ENCODE results near the gene LARGE2. TPM values are rescaled to one million over a fixed set of nuclear protein-coding genes. Genes with fewer than 3 reads are reported as not detected.

LARGE2 gene
- total and polyA plus RNA-seq, 2 experiments from 2014 or later: 89.8 to 107 TPM

DNA sequence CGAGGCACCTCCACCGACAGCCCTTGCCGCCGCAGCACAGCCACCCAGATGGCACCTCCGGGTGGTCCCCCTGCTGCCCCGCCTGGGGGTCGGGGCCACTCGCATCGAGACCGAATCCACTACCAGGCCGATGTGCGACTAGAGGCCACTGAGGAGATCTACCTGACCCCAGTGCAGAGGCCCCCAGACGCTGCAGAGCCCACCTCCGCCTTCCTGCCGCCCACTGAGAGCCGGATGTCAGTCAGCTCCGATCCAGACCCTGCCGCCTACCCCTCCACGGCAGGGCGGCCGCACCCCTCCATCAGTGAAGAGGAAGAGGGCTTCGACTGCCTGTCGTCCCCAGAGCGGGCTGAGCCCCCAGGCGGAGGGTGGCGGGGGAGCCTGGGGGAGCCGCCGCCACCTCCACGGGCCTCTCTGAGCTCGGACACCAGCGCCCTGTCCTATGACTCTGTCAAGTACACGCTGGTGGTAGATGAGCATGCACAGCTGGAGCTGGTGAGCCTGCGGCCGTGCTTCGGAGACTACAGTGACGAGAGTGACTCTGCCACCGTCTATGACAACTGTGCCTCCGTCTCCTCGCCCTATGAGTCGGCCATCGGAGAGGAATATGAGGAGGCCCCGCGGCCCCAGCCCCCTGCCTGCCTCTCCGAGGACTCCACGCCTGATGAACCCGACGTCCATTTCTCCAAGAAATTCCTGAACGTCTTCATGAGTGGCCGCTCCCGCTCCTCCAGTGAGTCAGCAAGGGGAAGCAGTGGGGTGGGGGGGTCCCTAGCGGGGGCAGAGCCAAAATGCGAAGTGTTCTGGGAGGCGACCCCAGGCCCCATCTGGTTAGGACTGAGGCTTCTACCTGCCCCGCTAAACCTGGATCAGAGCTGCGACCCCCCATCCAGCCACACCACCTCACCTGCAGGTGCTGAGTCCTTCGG lies 19.7 kb upstream of the LARGE2 start:
- no peak overlapping the region for H3K4me3 Mint-ChIP-seq
- Histone ChIP-seq H3K4me1 (ENCODE audit: insufficient read depth) (peaks cover 6% of the 10 kb centered on the region; the same call in 1 of the 2 replicates), H3F3A (replicated peaks; ENCODE audit: low read depth) (no peaks in the 10 kb centered on the region), H4K20me1 (replicated peaks; ENCODE audit: insufficient read depth) (peaks cover 6% of the 10 kb centered on the region), H3K79me2 (replicated peaks; ENCODE audit: insufficient read depth) (no peaks in the 10 kb centered on the region; the same call in 1 of the 2 replicates), H3K27me3 (ENCODE audit: insufficient read depth) (peaks cover 3% of the 10 kb centered on the region; the same call in 1 of the 2 replicates), H3K4me3 (no peak overlapping the region), H3K4me2 (no peak overlapping the region), H3K36me3 (ENCODE audit: insufficient read depth) (no peaks in the 10 kb centered on the region), H3K9me2 (ENCODE audit: insufficient read depth) (no peaks in the 10 kb centered on the region), H2AFZ (no peak overlapping the region), H3K27ac (ENCODE audit: low read depth) (no peak overlapping the region)
- H3K27ac Mint-ChIP-seq: no peak overlapping the region
- peaks cover 22% of the 10 kb centered on the region for H3K27me3 Mint-ChIP-seq (ENCODE audit: insufficient read depth, low read depth, poor library complexity)
- H3K9me3 Mint-ChIP-seq: no peaks in the 10 kb centered on the region
- peaks cover 19% of the 10 kb centered on the region for H3K36me3 Mint-ChIP-seq (ENCODE audit: low read depth)
- DNase-seq (ENCODE audit: low spot score) (no peak), ATAC-seq (no peak)
- H3K4me1 Mint-ChIP-seq: peaks cover 14% of the 10 kb centered on the region
- TF ChIP-seq CREB1 (CRISPR knock-in tag; IDR thresholded peaks at IDR 0.05; ENCODE audit: low read depth) (no peak), JUNB (IDR thresholded peaks at IDR 0.05; ENCODE audit: unreplicated experiment) (no peak), EZH2phosphoT487 (IDR thresholded peaks at IDR 0.05; ENCODE audit: unreplicated experiment) (no peak), POLR2AphosphoS5 (IDR thresholded peaks at IDR 0.05; ENCODE audit: low read depth) (no peak), ZNF331 (CRISPR knock-in tag; IDR thresholded peaks at IDR 0.05; ENCODE audit: low read depth) (no peak)
- TF ChIP-seq, protein P1, sequence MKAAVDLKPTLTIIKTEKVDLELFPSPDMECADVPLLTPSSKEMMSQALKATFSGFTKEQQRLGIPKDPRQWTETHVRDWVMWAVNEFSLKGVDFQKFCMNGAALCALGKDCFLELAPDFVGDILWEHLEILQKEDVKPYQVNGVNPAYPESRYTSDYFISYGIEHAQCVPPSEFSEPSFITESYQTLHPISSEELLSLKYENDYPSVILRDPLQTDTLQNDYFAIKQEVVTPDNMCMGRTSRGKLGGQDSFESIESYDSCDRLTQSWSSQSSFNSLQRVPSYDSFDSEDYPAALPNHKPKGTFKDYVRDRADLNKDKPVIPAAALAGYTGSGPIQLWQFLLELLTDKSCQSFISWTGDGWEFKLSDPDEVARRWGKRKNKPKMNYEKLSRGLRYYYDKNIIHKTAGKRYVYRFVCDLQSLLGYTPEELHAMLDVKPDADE (IDR thresholded peaks at IDR 0.05): no peak

DNA sequence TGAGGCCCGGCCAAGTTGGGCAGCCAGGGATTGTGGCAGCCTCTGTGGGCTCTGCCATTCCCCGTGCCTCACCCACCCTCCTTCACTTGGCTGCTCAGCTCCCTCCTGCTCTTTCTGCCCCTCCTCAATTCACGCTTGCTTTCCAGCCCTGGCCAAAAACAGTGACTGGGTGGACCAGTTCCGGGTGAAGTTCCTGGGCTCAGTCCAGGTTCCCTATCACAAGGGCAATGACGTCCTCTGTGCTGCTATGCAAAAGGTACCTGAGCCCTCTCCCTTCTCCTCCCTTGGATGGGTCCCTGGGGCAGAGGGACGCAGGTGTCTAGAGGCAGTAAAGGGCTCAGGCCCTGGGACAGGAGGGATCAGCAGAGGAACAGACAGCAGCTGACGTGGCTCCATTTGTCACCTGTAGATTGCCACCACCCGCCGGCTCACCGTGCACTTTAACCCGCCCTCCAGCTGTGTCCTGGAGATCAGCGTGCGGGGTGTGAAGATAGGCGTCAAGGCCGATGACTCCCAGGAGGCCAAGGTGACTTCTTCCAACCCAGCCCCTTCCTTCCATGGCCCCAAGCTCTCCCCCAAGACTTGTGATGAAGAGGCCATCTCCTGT lies 18.0 kb upstream of the LARGE2 start:
- Histone ChIP-seq H3K36me3 (ENCODE audit: insufficient read depth) (no peaks in the 10 kb centered on the region), H3K4me2 (no peak overlapping the region), H3F3A (replicated peaks; ENCODE audit: low read depth) (no peaks in the 10 kb centered on the region), H3K79me2 (replicated peaks; ENCODE audit: insufficient read depth) (no peaks in the 10 kb centered on the region; the same call in 1 of the 2 replicates), H4K20me1 (replicated peaks; ENCODE audit: insufficient read depth) (peaks cover 3% of the 10 kb centered on the region), H3K4me1 (ENCODE audit: insufficient read depth) (peaks cover 6% of the 10 kb centered on the region; the same call in 1 of the 2 replicates), H2AFZ (no peak overlapping the region), H3K27ac (ENCODE audit: low read depth) (no peak overlapping the region), H3K4me3 (no peak overlapping the region), H3K27me3 (ENCODE audit: insufficient read depth) (peaks cover 3% of the 10 kb centered on the region; the same call in 1 of the 2 replicates), H3K9me2 (ENCODE audit: insufficient read depth) (no peaks in the 10 kb centered on the region)
- H3K4me3 Mint-ChIP-seq: no peak overlapping the region
- H3K4me1 Mint-ChIP-seq: peaks cover 8% of the 10 kb centered on the region
- H3K27ac Mint-ChIP-seq: no peak overlapping the region
- DNase-seq (ENCODE audit: low spot score) (no peak), ATAC-seq (no peak)
- no peaks in the 10 kb centered on the region for H3K9me3 Mint-ChIP-seq
- peaks cover 19% of the 10 kb centered on the region for H3K36me3 Mint-ChIP-seq (ENCODE audit: low read depth)
- peaks cover 32% of the 10 kb centered on the region for H3K27me3 Mint-ChIP-seq (ENCODE audit: insufficient read depth, low read depth, poor library complexity)
- no peak for TF ChIP-seq NANOG (IDR thresholded peaks at IDR 0.05; ENCODE audit: borderline replicate concordance)
- no peak for TF ChIP-seq EZH2 (IDR thresholded peaks at IDR 0.05; ENCODE audit: low read depth, unreplicated experiment)
- no peak for TF ChIP-seq ZNF331 (CRISPR knock-in tag; IDR thresholded peaks at IDR 0.05; ENCODE audit: low read depth)
- no peak for TF ChIP-seq EZH2phosphoT487 (IDR thresholded peaks at IDR 0.05; ENCODE audit: unreplicated experiment)
- TF ChIP-seq, protein P2, sequence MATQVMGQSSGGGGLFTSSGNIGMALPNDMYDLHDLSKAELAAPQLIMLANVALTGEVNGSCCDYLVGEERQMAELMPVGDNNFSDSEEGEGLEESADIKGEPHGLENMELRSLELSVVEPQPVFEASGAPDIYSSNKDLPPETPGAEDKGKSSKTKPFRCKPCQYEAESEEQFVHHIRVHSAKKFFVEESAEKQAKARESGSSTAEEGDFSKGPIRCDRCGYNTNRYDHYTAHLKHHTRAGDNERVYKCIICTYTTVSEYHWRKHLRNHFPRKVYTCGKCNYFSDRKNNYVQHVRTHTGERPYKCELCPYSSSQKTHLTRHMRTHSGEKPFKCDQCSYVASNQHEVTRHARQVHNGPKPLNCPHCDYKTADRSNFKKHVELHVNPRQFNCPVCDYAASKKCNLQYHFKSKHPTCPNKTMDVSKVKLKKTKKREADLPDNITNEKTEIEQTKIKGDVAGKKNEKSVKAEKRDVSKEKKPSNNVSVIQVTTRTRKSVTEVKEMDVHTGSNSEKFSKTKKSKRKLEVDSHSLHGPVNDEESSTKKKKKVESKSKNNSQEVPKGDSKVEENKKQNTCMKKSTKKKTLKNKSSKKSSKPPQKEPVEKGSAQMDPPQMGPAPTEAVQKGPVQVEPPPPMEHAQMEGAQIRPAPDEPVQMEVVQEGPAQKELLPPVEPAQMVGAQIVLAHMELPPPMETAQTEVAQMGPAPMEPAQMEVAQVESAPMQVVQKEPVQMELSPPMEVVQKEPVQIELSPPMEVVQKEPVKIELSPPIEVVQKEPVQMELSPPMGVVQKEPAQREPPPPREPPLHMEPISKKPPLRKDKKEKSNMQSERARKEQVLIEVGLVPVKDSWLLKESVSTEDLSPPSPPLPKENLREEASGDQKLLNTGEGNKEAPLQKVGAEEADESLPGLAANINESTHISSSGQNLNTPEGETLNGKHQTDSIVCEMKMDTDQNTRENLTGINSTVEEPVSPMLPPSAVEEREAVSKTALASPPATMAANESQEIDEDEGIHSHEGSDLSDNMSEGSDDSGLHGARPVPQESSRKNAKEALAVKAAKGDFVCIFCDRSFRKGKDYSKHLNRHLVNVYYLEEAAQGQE (IDR thresholded peaks at IDR 0.05; ENCODE audit: unreplicated experiment): no peak
- TF ChIP-seq, protein P3, sequence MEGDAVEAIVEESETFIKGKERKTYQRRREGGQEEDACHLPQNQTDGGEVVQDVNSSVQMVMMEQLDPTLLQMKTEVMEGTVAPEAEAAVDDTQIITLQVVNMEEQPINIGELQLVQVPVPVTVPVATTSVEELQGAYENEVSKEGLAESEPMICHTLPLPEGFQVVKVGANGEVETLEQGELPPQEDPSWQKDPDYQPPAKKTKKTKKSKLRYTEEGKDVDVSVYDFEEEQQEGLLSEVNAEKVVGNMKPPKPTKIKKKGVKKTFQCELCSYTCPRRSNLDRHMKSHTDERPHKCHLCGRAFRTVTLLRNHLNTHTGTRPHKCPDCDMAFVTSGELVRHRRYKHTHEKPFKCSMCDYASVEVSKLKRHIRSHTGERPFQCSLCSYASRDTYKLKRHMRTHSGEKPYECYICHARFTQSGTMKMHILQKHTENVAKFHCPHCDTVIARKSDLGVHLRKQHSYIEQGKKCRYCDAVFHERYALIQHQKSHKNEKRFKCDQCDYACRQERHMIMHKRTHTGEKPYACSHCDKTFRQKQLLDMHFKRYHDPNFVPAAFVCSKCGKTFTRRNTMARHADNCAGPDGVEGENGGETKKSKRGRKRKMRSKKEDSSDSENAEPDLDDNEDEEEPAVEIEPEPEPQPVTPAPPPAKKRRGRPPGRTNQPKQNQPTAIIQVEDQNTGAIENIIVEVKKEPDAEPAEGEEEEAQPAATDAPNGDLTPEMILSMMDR (conservative IDR thresholded peaks at IDR 0.05; ENCODE audit: low read depth in 2 of 2): no peak
- no peak for TF ChIP-seq CREB1 (CRISPR knock-in tag; IDR thresholded peaks at IDR 0.05; ENCODE audit: low read depth)
- TF ChIP-seq POLR2AphosphoS5 (IDR thresholded peaks at IDR 0.05; ENCODE audit: low read depth): no peak
- TF ChIP-seq, protein P1 (IDR thresholded peaks at IDR 0.05): no peak
- no peak for TF ChIP-seq ZNF114 (CRISPR knock-in tag; IDR thresholded peaks at IDR 0.05)
- no peak for TF ChIP-seq STAT1 (IDR thresholded peaks at IDR 0.05; ENCODE audit: unreplicated experiment)
